Inflammatory macrophage treated with lipopolysaccharide for 1 hour (primary cell): ENCODE data around the gene PLIN4.
A peak's percentile ranks its signal among the peaks of the same experiment; 100 is the strongest.

Source experiments
- DNase-seq, 2 donors: peaks; one replicate each; pipeline ENCODE4 v3.0.0-alpha.2; 2020 to 2022

Gene PLIN4

DNA sequence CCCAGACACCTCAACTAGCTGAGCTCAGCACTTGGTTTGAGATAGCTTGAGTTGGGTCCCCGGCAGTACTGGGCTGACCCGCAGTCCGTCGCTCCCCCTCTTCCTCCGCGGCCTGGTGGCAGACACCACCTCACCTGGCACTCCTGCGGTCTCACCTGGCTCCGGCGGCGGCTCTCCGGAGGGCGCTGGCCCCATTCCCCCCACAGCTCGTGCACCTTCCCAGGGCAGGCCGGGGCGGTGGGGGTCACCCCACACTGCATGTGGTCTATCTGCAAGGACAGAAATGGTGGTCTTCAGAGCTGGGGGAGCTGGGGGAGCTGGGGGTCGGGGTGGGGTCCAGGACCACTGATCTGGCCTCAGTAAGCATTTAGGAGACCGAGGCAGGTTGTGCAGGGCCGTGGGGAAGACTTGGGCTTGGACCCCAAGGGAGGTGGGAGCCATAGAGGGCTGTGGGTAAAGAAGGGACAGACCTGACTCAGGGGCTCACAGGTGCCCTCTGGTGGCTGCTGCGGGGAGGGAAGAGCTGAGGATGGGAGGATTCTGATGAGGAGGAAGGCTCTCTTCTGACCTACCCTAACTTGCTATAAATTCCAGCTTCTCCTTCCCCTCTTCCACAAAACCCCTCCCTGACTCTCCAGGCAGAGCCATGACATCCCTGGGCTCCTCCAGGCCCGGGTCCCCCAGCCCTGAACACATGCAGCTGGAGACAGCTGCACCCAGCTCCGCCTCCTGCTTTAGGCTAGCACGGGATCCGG, 6.7 kb upstream of the PLIN4 start:
- DNase-seq, result peak in 1 of 2 donors; percentile 84

DNA sequence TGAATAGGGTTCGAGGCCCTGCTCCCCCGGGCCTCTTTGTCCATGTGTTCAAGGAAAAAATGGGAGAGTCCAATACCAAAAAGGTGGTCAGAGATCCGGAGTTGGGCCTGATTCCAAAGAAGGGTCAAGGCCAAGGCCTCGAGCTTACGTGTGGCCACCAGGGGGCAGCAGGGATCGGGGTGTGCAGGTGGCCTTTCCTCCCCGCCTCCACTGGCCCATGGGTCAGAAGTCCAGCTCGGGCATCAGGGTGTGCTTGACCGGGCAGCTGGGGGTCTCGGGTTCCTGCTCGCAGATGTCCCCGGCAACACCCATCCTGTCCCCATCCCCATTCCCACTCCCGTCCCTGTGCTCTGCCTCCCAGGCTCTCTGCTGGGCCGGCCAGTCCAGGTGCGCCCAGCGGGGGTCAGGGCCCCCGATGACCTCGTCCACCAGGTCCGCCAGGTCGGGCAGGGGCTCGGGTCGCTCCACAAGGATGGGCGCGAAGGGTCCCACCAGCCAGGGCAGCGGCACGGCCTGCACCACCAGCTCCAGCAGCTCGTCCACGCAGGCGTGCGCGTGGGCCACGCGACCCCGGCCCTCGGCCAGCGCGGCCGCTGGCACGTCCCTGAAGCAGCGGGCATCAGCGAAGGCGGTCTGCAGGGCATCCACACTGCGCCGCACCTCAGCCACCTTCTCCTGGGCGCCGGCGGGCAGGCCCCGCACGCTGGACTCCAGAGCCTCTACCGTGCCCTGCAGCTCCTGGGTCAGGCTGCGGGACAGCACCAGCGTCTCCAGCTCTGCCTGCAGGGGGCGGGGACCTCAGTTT, 5.2 kb upstream of the PLIN4 start:
- DNase-seq, result peak in 1 of 2 donors; percentile 70

DNA sequence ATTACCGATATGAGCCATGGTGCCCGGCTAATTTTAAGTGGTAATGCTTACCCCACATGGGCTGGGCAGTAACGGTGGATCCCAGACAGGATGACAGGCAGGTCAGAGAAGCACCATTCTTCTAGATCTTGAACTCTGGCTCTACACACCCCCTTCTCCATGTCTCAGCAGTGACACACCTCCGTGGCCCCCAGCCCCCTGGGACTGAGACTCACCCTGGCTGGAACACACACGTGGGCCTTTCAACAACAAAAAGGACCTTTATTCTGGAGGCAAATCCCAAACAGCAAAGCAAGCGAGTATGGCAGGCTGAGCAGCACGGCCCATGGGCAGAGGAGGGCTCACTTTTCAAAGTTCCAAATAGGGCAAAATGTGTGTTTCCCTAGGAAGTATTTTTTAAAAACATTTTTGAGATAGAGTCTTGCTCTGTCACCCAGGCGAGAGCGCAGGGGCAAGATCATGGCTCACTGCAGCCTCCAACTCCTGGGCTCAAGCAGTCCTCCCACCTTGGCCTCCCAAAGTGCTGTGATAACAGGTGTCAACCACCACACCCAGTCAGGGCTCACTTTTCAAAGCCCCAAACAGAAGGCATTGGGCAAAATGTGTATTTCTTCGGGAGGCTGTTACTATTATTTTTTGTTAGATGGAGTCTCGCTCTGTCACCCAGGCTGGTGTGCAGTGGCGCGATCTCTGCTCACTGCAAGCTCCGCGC, 4.2 kb upstream of the PLIN4 start:
- no peak for DNase-seq

DNA sequence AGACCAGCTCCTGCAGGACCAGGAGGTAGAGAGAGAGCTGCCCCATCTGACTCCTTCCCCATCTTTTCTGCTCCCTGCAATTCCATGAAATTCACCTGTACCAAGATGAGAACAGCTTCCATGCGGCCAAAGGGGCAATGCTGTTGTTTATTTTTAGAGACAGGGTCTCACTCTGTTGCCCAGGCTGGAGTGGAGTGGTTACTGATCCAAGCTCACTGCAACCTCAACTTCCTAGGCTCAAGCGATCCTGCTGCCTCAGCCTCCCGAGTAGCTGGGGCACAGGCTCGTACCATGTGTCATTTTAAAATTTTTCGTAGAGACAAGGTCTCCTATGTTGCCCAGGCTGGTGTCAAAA, 3.6 kb upstream of the PLIN4 start:
- no peak for DNase-seq

DNA sequence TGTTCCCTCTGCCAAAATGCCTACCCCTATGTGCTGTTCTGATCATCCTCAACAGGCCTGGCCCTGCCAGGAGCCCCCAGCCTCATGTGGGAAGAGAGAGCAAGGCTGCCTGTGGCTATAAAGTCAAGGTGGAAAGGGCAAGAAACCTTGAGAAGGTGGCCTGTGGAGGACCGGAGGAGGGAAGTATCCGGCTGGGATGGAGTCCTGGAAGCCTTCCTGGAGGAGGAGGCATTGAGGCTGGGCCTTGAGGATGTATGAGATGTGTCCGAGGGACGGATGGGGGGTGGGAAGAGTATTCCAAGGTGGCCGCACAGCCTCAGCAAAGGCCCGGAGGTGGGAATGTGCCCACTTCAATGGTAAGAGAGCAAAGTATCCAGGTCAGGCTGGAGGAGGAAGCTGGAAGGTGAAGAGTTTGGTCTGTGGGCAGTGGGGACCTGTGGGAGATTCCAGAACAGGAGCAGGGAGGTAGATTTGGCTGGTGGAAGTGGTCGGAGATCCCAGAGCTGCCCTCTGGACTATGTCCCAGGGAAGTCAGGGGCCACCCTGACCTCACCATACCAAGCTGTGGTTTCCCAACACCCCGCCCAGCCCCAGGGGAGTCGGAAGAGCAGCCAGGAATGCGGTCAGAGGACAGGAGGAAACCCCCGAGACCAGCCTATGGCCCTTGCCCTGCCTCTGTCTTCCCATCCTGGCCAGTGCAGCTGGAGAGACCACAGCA, 3.0 kb upstream of the PLIN4 start:
- no peak for DNase-seq

DNA sequence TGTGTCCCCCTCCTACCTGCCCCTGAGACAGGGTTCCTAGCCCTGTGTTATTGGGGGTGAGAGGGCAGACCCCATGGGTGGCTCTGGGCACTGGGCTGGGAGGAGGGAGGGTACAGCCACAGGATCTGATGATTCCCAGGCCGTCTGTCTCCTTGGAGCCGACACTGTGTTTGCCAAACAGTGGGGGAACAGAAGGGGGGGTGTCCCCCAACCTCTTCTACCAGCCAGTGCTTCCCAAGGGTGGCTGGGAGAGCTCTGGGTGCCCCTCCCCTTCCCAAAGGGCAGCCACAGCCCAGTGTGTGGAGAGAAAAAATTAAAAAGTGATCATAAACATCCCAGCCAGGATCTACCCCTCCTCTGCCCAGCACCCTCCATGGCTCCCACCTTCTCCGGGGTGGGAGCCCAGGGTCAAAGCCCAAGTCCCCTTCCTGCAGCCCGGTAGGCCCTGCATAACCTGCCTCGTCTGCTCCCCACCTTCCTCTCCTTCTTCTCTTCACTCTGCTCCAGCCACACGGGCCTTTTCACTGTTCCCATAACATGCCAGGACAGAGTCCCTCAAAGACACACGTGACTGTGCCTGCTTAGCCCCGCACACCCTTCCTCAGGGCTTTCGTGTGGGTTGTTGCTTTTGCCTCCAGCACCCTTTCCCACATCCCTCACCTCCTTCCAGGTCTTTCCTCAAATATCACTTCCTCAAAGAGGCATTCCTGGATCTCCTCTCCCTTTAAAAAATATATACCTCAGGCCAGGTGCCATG, 1.4 kb upstream of the PLIN4 start:
- DNase-seq, result no peak

DNA sequence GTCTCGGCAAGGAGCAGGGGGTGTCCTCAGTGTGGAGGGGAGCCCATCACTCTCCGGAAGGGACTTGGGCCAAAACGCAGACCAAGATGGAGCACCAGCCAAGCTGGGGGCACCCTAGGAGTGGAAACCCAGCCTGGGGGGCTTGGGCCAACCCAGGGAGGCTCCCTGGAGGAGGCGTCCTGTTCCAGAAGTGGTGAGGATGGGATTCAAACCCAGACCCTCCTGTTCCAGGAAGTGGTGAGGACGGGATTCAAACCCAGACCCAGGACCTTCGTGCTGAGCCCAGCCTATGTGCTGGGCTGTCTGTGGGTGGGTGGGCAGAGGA, 848 bp upstream of the PLIN4 start:
- no peak for DNase-seq

DNA sequence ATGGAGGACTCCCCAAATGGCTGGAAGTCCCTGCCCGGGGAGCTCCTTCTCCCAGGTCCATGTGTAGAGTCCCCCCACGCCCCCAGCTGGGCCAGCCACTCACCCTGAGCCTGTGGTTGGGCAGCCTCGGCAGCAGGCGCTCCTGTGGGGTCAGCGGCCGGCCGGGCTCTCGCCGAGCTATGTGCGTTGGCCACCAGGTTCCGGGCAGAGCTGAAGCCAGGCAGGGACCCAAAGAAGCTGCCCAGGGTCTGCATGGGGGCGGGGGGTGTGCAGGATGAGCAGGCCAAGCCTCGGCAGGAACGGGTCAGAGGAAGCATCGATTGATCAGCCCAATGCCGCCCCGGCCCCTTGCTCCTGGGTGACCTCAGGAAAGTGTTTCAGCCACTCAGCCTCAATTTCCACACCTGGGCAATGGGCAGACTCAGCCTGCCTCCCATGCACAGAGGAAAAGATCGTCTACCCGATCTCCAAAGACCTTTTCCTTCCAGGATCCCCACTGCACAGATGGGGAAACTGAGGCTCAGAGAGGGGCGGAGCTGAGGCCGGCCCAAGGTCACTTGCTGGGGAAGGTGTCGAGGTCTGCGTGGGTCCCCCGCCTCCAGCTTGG, 732 bp downstream of the PLIN4 start:
- DNase-seq, result no peak

DNA sequence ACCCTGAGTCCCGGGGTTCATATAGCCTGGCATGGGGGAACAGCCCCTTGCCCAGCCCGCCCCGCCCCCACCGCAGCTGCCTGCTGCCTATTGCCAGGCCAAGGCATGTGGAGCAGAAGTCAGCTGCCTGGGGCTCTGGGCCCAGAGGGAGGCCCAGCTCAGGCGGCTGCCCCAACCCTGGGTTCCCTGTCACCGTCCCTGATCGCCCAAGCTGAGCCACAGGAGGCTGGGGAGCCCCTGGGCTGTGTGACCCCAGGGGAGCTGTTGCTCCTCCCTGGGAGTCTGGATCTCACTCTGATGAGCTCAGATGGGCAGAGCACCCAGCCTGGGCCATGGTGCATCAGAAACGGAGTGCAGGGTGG, 1.4 kb downstream of the PLIN4 start:
- no peak for DNase-seq

DNA sequence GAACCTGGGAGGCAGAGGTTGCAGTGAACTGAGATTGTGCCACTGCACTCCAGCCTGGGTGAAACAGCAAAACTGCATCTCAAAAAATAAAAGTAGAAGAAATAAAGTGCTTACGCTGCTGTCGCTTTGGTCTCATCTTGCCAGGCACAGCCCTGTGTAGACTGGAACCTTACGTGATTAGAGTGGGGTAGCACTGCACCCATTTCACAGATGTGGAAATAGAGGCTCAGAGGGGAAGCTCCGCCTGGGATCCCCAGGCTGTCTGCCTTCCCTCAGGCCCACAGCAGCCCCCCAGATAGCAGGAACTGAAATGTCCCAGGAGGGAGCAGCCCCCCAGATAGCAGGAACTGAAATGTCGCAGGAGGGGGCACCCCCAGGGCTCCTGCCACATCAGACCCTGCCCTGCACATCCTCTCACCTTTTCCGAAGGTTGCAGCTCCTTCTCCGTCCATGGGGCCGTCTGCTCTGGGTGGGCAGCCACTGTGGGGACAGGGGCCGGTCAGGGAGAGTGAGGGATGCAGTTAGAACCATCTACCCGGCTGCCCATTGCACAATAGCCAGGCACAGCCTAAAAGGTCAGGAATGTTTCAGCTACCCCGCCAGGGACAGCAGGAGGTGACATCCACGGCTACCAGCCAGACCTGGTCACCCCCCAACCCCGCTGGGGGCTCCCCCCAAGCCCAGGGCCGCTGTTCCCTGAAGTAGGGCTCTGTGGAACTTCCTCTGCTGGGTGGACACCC, 1.9 kb downstream of the PLIN4 start:
- no peak for DNase-seq

DNA sequence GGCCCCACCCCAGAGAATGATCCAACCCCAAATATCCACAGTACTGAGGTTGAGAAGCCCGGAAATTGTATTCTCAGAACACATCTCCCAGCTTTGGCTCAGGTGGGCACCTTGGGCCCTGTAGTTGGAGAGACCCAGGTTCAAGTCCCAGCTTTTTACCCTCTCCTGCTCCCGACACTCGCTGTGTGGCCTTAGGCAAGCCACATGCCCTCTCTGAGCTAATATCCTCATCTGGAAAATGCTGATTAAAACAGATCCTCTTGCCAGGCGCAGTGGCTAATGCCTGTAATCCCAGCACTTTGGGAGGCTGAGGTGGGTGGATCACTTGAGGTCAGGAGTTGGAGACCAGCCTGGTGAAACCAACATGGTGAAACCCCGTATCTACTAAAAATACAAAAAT, 2.6 kb downstream of the PLIN4 start:
- DNase-seq, result no peak

DNA sequence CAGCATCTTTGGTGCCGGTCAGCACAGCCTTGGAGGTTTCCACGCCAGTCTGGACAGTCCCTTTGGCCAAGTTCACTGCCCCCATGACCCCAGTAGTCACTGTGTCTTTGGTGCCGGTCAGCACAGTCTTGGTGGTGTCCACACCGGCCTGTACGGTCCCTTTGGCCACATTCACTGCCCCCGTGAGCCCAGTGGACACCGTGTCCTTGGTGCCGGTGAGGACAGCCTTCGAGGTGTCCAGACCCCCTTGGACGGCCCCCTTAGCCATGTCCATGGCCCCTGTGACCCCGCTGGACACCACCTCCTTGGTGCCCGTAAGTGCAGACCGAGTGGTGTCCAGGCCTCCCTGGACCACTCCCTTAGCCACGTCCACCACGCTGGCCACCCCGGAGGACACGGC, 5.0 kb downstream of the PLIN4 start:
- DNase-seq, result no peak

DNA sequence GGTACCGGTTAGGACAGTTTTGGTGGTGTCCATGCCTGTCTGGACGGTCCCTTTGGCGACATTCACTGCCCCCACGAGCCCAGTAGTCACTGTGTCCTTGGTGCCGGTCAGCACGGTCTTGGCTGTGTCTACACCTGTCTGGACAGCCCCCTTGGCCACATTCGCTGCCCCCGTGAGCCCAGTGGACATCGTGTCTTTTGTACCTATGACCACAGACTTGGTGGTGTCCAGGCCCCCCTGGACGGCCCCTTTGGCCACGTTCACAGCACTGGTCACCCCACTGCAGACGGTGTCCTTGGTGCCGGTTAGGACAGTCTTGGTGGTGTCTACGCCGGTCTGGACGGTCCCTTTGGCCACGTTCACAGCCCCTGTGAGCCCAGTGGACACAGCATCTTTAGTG, 6.2 kb downstream of the PLIN4 start:
- DNase-seq, result no peak

DNA sequence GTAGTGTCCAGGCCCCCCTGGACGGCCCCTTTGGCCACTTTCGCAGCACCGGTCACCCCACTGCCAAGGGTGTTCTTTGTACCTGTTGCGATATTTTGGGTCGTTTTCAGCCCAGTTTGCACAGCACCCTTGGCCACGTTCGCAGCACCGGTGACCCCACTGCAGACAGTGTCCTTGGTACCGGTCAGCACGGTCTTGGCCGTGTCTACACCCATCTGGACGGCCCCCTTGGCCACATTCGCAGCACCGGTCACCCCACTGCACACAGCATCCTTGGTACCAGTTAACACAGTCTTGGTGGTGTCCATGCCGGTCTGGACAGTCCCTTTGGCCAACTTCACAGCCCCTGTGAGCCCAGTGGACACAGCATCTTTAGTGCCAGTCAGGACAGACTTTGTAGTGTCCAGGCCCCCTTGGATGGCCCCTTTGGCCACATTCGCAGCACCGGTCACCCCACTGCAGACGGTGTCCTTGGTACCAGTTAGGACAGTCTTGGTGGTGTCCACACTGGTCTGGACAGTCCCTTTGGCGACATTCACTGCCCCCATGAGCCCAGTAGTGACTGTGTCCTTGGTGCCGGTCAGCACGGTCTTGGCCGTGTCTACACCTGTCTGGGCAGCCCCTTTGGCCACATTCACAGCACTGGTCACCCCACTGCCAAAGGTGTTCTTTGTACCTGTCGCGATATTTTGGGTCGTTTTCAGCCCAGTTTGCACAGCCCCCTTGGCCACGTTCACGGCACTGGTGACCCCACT, 6.8 kb downstream of the PLIN4 start:
- DNase-seq, result no peak

DNA sequence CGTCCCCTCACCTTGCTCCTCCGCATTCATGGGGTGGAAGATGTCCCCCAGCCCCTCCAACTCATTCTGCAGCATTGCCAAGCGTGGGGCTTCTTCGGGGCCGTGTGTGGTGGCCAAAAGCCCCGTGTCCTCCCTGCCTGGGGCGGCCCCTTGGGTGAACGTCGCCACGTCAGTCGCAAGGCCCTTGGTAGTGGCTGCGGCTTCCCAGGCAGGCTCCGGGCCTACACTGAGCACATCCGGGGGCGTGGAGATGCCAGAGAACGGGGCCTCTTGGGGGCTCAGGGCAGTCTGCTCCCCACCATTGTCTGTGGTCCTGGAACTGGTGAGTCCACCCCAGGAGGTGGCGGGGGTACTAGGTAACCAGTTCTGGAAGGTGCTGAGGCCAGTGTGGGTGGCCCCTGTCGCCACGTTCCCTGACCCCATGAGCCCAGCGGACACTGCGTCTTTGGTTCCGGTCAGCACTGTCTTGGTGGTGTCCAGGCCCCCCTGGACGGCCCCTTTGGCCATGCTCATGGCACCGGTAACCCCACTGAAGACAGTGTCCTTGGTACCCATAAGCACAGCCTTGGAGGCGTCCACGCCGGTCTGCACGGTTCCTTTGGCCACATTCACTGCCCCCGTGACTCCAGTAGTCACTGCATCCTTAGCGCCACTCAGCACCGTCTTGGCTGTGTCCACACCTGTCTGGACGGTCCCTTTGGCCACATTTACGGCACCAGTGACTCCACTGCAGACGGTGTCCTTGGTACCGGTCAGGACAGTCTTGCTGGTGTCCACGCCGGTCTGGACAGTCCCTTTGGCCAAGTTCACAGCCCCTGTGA, 7.6 kb downstream of the PLIN4 start:
- DNase-seq, result no peak

DNA sequence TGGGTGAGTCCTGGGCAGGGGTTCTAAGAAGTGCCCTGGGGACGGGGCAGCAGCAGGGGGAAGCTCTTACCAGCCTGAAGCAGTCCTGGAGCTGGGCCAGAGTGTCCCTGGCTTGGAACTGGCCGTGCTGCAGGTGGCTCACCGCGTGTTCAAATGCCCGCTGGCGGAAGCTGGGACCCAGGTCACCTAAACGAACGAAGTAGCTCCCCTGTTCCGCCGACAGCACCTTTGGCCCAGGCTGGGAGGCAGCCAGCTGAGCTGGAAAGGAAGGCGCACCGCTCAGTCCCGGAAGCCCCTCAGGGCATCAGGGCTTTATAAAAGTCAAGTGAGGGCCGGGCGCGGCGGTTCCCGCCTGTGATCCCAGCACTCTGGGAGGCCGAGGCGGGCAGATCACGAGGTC, 9.6 kb downstream of the PLIN4 start:
- no peak for DNase-seq

DNA sequence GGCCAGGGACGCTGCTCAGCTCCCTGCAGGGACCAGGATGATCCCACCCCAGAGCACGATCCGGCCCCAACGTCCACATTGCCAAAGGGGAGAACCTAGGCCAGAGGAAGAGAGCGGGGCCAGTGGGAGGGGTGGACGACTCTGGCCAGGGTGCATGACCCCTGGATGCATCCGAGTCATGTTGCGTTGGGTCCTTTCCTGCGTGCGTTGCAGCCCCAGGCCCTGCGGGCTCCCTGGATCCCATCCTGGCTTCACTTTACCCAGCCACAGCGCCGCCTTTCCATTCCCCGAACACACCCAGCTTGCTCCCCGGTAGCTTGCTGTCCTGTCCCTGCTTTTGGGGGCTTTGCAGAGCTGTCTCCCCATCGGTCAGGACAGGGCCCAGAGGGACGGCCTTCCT, 10.5 kb downstream of the PLIN4 start:
- no peak for DNase-seq

DNA sequence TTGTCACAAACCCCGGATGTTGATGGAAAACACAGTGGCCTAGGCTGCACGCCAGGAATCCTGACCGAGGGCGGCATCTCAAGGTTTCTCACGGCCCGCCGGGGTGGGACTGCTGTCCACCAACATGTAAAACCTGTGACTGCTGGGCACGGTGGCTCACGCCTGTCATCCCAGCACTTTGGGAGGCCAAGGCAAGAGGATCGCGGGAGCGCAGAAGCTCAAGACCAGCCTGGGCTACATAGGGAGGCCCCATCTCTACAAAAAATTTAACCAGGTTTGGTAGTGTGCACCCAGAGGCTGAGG, 11.2 kb downstream of the PLIN4 start:
- DNase-seq, result no peak

DNA sequence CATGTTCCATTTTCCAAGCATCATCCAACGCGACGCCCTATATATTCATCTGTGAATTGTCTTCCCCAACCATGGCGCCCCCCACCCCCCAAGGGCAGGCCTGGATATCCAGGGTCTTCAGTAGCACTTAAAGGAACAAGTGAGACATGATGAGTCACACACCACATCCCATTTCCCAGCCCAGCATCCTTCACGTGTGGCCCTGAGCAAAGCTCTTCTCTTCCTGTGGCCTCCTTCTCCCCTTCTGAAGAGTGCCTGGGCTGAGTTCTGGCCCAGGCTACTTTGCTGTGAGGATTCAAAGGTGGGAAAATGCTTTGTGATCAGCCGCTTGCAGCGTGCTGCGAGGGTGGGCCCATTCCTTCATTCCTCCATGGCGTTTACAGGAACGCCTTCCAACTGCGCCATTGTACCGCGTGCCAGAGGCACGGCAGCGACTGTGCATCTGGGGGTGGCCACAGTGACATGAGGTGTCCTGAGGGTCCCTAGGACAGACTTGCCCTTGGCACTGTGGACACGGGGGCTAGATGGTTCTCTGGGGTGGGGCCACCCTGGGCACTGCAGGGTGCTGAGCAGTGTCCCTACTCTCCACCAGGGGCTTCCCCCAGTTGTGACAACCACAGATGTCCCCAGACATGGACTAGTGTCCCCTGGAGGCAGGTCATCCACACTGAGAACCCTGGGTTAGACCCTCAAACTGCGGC, 11.7 kb downstream of the PLIN4 start:
- DNase-seq, result peak; percentile 31 to 50
